ENCODE measurements around the gene SCNN1B. TPM values are rescaled to one million over a fixed set of nuclear protein-coding genes. Genes with fewer than 3 reads are reported as not detected.
A peak's percentile ranks its signal among the peaks of the same experiment; 100 is the strongest.

The SCNN1B gene
- total and polyA plus RNA-seq, 2 of the 13 experiments (the other 11 are each of a cell fraction or from before 2014, with no cell fraction given) = not detected

GRCh38 chr16:23416816-23417215, 114.7 kb downstream of the SCNN1B start:
- intact Hi-C loops (cut with micrococcal nuclease; ENCODE audit: unreplicated experiment) (no loop called here), in situ Hi-C loops (cut with HindIII; ENCODE audit: extremely low pct_ligation_motif_present, low pct_unique_long_range_greater_than_20kb) (no loop called here)
- no peaks in the 10 kb centered on the region for H3K27me3 ChIP-seq (ENCODE audit: control insufficient read depth in 1 of 2, insufficient read depth in 2 of 2, low read length in 2 of 2)
- H3K36me3 ChIP-seq (replicated peaks in 1 of 2; ENCODE audit: control insufficient read depth in 1 of 2, insufficient read depth in 2 of 2, low read length in 2 of 2) = peaks cover 14 to 46% of the 10 kb centered on the region in 2 experiments; a peak in 4 of 5 replicates
- no peaks in the 10 kb centered on the region for H3K79me2 ChIP-seq (ENCODE audit: insufficient read depth, low read length)
- CTCF ChIA-PET (ENCODE audit: low intra/inter-chr PET ratio, low total read pairs) = no interaction called here
- FAIRE-seq = no peak
- no peaks in the 10 kb centered on the region for H3K9me3 ChIP-seq (ENCODE audit: low read length)
- H2AFZ ChIP-seq (ENCODE audit: low read length) = no peak overlapping the region
- H3K27ac ChIP-seq (ENCODE audit: extremely low read length, insufficient read depth, low read length) = no peak overlapping the region
- H3K4me1 ChIP-seq (ENCODE audit: insufficient read depth, low read length) = peaks cover 9% of the 10 kb centered on the region
- no peaks in the 10 kb centered on the region for H4K20me1 ChIP-seq (ENCODE audit: insufficient read depth, low read length)
- no peak overlapping the region for H3K4me2 ChIP-seq (ENCODE audit: low read depth, low read length)
- 89% methylated on average over 7 of the region's 7 CpGs for WGBS (ENCODE audit: low lambda C conversion rate)
- POLR2A ChIA-PET = no interaction called here
- DNase-seq (ENCODE audit: low spot score) = no peak
- H3K9ac ChIP-seq (ENCODE audit: insufficient read depth, low read depth, low read length) = no peak overlapping the region
- ATAC-seq = no peak
- BruUV-seq (replicated peaks) = no TSS peak
- H3K4me3 ChIP-seq (replicated peaks in 1 of 3; ENCODE audit: insufficient read depth in 1 of 3, low read depth in 2 of 3, low read length in 3 of 3) = no peak overlapping the region
- TF ChIP-seq SNAI1 (CRISPR knock-in tag; IDR thresholded peaks at IDR 0.05; ENCODE audit: borderline replicate concordance) (no peak), ZNF12 (CRISPR knock-in tag; IDR thresholded peaks at IDR 0.05) (no peak), SIN3B (IDR thresholded peaks at IDR 0.05; ENCODE audit: low read length) (no peak), ZSCAN25 (CRISPR knock-in tag; IDR thresholded peaks at IDR 0.05) (0 out of 2 replicates have a peak, but pooled peaks have one; percentile 2), CAMTA2 (CRISPR knock-in tag; IDR thresholded peaks at IDR 0.05; ENCODE audit: borderline replicate concordance) (no peak)
- TF ChIP-seq, protein P1, sequence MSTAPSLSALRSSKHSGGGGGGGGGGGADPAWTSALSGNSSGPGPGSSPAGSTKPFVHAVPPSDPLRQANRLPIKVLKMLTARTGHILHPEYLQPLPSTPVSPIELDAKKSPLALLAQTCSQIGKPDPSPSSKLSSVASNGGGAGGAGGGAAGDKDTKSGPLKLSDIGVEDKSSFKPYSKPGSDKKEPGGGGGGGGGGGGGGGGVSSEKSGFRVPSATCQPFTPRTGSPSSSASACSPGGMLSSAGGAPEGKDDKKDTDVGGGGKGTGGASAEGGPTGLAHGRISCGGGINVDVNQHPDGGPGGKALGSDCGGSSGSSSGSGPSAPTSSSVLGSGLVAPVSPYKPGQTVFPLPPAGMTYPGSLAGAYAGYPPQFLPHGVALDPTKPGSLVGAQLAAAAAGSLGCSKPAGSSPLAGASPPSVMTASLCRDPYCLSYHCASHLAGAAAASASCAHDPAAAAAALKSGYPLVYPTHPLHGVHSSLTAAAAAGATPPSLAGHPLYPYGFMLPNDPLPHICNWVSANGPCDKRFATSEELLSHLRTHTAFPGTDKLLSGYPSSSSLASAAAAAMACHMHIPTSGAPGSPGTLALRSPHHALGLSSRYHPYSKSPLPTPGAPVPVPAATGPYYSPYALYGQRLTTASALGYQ (CRISPR knock-in tag; IDR thresholded peaks at IDR 0.05) = no peak
- TF ChIP-seq, protein P2, sequence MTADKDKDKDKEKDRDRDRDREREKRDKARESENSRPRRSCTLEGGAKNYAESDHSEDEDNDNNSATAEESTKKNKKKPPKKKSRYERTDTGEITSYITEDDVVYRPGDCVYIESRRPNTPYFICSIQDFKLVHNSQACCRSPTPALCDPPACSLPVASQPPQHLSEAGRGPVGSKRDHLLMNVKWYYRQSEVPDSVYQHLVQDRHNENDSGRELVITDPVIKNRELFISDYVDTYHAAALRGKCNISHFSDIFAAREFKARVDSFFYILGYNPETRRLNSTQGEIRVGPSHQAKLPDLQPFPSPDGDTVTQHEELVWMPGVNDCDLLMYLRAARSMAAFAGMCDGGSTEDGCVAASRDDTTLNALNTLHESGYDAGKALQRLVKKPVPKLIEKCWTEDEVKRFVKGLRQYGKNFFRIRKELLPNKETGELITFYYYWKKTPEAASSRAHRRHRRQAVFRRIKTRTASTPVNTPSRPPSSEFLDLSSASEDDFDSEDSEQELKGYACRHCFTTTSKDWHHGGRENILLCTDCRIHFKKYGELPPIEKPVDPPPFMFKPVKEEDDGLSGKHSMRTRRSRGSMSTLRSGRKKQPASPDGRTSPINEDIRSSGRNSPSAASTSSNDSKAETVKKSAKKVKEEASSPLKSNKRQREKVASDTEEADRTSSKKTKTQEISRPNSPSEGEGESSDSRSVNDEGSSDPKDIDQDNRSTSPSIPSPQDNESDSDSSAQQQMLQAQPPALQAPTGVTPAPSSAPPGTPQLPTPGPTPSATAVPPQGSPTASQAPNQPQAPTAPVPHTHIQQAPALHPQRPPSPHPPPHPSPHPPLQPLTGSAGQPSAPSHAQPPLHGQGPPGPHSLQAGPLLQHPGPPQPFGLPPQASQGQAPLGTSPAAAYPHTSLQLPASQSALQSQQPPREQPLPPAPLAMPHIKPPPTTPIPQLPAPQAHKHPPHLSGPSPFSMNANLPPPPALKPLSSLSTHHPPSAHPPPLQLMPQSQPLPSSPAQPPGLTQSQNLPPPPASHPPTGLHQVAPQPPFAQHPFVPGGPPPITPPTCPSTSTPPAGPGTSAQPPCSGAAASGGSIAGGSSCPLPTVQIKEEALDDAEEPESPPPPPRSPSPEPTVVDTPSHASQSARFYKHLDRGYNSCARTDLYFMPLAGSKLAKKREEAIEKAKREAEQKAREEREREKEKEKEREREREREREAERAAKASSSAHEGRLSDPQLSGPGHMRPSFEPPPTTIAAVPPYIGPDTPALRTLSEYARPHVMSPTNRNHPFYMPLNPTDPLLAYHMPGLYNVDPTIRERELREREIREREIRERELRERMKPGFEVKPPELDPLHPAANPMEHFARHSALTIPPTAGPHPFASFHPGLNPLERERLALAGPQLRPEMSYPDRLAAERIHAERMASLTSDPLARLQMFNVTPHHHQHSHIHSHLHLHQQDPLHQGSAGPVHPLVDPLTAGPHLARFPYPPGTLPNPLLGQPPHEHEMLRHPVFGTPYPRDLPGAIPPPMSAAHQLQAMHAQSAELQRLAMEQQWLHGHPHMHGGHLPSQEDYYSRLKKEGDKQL (CRISPR knock-in tag; IDR thresholded peaks at IDR 0.05; ENCODE audit: low read depth) = no peak

Data from HepG2 (cell line).